HepG2 (cell line): ENCODE measurements around the gene HNRNPH2. TPM values are rescaled to one million over a fixed set of nuclear protein-coding genes. Genes with fewer than 3 reads are reported as not detected.

Source experiments
- ATAC-seq: fragments of 200-7000 bp; cut with Tn5 transposase; 3 replicates; pipeline ENCODE4 v1.9.1; 2020; ENCODE audit warnings: mild to moderate bottlenecking, moderate library complexity
- BruUV-seq: library from RNA; stranded (reverse); fragments of 400-500 nt; replicated peaks from 2 replicates; lab custom pipeline; 2021; lab: Mats Ljungman, UMichigan
- CTCF ChIA-PET: fragments of 300-600 bp; formaldehyde crosslinking; extraction: SDS; loops from one replicate; lab custom pipeline; 2021; ENCODE audit warnings: low total read pairs, inconsistent platforms, low intra/inter-chr PET ratio; lab: Yijun Ruan, JAX
- POLR2A ChIA-PET: fragments of 350-600 bp; sonication (Branson Sonifier 250); formaldehyde crosslinking; loops from one replicate; lab custom pipeline; 2020; ENCODE audit warnings: antibody characterized with exemption, inconsistent platforms; lab: Yijun Ruan, JAX
- DNase-seq: peaks from one replicate; pipeline ENCODE4 v3.0.0-alpha.2; 2015; ENCODE audit warnings: low spot score
- FAIRE-seq: peaks from 3 replicates; lab custom pipeline; 2011; peaks lifted over from hg19 to GRCh38; lab: Jason Lieb, UNC
- H2AFZ ChIP-seq: one replicate; pipeline ENCODE4 v1.6.1; 2011; ENCODE audit warnings: low read length, inconsistent platforms
- H3K27ac ChIP-seq: fragments of 300-600 bp; 3 replicates; pipeline ENCODE4 v1.8.0; 2011; ENCODE audit warnings: mixed run types, mild to moderate bottlenecking, mixed read lengths, low read length, inconsistent platforms; ENCODE audit not compliant: insufficient read depth; ENCODE audit errors: extremely low read length
- H3K27me3 ChIP-seq, 2 experiments: fragments of 200-600 bp in 1 of 2; 2 replicates in 1 of 2; 3 replicates in 1 of 2; pipeline versions ENCODE4 v1.6.0 to v1.8.0; 2011; ENCODE audit warnings: low read length in 2 of 2, mild to moderate bottlenecking in 2 of 2, moderate library complexity in 2 of 2, inconsistent platforms in 1 of 2; ENCODE audit not compliant: insufficient read depth in 2 of 2, control insufficient read depth in 1 of 2
- H3K36me3 ChIP-seq, 2 experiments: fragments of 200-600 bp in 1 of 2; replicated peaks in 1 of 2; 2 replicates in 1 of 2; 3 replicates in 1 of 2; pipeline versions ENCODE4 v1.5.1 to v1.8.0; 2011; ENCODE audit warnings: low read length in 2 of 2, inconsistent platforms in 1 of 2; ENCODE audit not compliant: insufficient read depth in 2 of 2, control insufficient read depth in 1 of 2
- H3K4me1 ChIP-seq: 2 replicates; pipeline ENCODE4 v1.5.1; 2012; ENCODE audit warnings: low read length, inconsistent platforms; ENCODE audit not compliant: insufficient read depth
- H3K4me2 ChIP-seq: 2 replicates; pipeline ENCODE4 v1.6.0; 2011; ENCODE audit warnings: low read depth, low read length, inconsistent platforms
- H3K4me3 ChIP-seq, 3 experiments: fragments of 200-600 bp in 1 of 3; sonication (generic), shearing (Covaris generic) in 1 of 3; replicated peaks in 1 of 3; 2 replicates each; pipeline ENCODE4 v1.5.1; 2011 to 2016; ENCODE audit warnings: low read length in 3 of 3, inconsistent platforms in 2 of 3, low read depth in 2 of 3, mild to moderate bottlenecking in 2 of 3, control low read depth in 1 of 3, mixed read lengths in 1 of 3; ENCODE audit not compliant: insufficient read depth in 1 of 3
- H3K79me2 ChIP-seq: one replicate; pipeline ENCODE4 v1.6.1; 2011; ENCODE audit warnings: low read length, inconsistent platforms; ENCODE audit not compliant: insufficient read depth
- H3K9ac ChIP-seq: 2 replicates; pipeline ENCODE4 v1.6.0; 2011; ENCODE audit warnings: mild to moderate bottlenecking, low read depth, low read length, inconsistent platforms; ENCODE audit not compliant: insufficient read depth
- H3K9me3 ChIP-seq: 2 replicates; pipeline ENCODE4 v1.5.1; 2012; ENCODE audit warnings: mild to moderate bottlenecking, low read length
- H4K20me1 ChIP-seq: 2 replicates; pipeline ENCODE4 v1.6.0; 2011; ENCODE audit warnings: inconsistent platforms, mild to moderate bottlenecking, low read length, moderate library complexity; ENCODE audit not compliant: insufficient read depth
- ARNTL ChIP-seq: sonication (generic); formaldehyde crosslinking; IDR thresholded peaks from 2 replicates; pipeline ENCODE4 v1.4.0; 2020; ENCODE audit warnings: mild to moderate bottlenecking, missing genetic modification reagents
- CHCHD3 ChIP-seq: sonication (generic); formaldehyde crosslinking; IDR thresholded peaks from 2 replicates; pipeline ENCODE4 v1.8.0; 2022; ENCODE audit warnings: mild to moderate bottlenecking, missing genetic modification reagents, moderate library complexity
- FOSL2 ChIP-seq: sonication (generic); formaldehyde crosslinking; IDR thresholded peaks from 2 replicates; pipeline ENCODE4 v1.4.0; 2020; ENCODE audit warnings: missing genetic modification reagents
- SIX4 ChIP-seq: sonication (generic); formaldehyde crosslinking; IDR thresholded peaks from 2 replicates; pipeline ENCODE4 v1.4.0; 2020; ENCODE audit warnings: missing genetic modification reagents
- ZBTB43 ChIP-seq: sonication (generic); formaldehyde crosslinking; conservative IDR thresholded peaks from 2 replicates; pipeline ENCODE4 v1.4.0; 2020; ENCODE audit warnings: missing genetic modification reagents
- ZNF17 ChIP-seq: sonication (generic); formaldehyde crosslinking; IDR thresholded peaks from 2 replicates; pipeline ENCODE4 v1.5.0; 2020; ENCODE audit warnings: mild to moderate bottlenecking, missing genetic modification reagents
- ZNF530 ChIP-seq: sonication (generic); formaldehyde crosslinking; IDR thresholded peaks from 2 replicates; pipeline ENCODE4 v1.5.0; 2020; ENCODE audit warnings: low read depth, mild to moderate bottlenecking, missing genetic modification reagents
- ZNF75D ChIP-seq: sonication (generic); formaldehyde crosslinking; IDR thresholded peaks from 2 replicates; pipeline ENCODE4 v1.8.1; 2023; ENCODE audit warnings: missing genetic modification reagents, mild to moderate bottlenecking, borderline replicate concordance
- ZNF772 ChIP-seq: sonication (generic); formaldehyde crosslinking; IDR thresholded peaks from 2 replicates; pipeline ENCODE4 v1.5.0; 2020; ENCODE audit warnings: mild to moderate bottlenecking, missing genetic modification reagents
- WGBS: methylation state at CpG from one replicate; pipeline ENCODE4 v1.1.6; 2017; ENCODE audit warnings: low lambda C conversion rate; 5-methylcytosine and 5-hydroxymethylcytosine counted together
- in situ Hi-C: cut with HindIII; loops from 2 replicates; pipeline ENCODE4 v1.10.0; 2017; ENCODE audit warnings: low pct_unique_long_range_greater_than_20kb; ENCODE audit not compliant: extremely low pct_ligation_motif_present
- intact Hi-C: fragments of 100-400 bp; cut with micrococcal nuclease; formaldehyde crosslinking; loops from one replicate; pipeline ENCODE4 v1.10.0; 2022; ENCODE audit not compliant: unreplicated experiment
- polyA plus RNA-seq, 8 experiments: library from polyadenylated mRNA; depleted of rRNA in 3 of 8; stranded (reverse) in 7 of 8; unstranded in 1 of 8; fragments of >200 nt; fragmentation: Illumina TruSeq in 4 of 8; extraction: Trizol in 4 of 8; gene quantifications; 2 replicates each; pipeline versions ENCODE4 v1.2.1 to v1.2.3, GENCODE V29; 2011 to 2016; ENCODE audit warnings: low read depth in 4 of 8, missing spikeins in 1 of 8, mixed read lengths in 1 of 8; ENCODE audit not compliant: insufficient read depth in 1 of 8
- total RNA-seq, 5 experiments: library from RNA; depleted of rRNA; stranded (reverse); fragments of >200 nt; fragmentation: Illumina TruSeq; extraction: Trizol; gene quantifications; 2 replicates each; pipeline ENCODE4 v1.2.3, GENCODE V29; 2016; ENCODE audit warnings: low read depth in 1 of 5
- TF ChIP-seq, protein P1 (sequence below): sonication (generic); formaldehyde crosslinking; IDR thresholded peaks from 2 replicates; pipeline ENCODE4 v1.4.0; 2020; ENCODE audit warnings: missing genetic modification reagents
- TF ChIP-seq, protein P2 (sequence below): sonication (generic); formaldehyde crosslinking; conservative IDR thresholded peaks from 2 replicates; pipeline ENCODE4 v1.5.0; 2020; ENCODE audit warnings: missing genetic modification reagents
- TF ChIP-seq, protein P3 (sequence below): sonication (generic); formaldehyde crosslinking; IDR thresholded peaks from 2 replicates; pipeline ENCODE4 v1.4.0; 2020; ENCODE audit warnings: mild to moderate bottlenecking, missing genetic modification reagents

HNRNPH2 gene
- total and polyA plus RNA-seq, 2 of the 13 experiments (the other 11 are each of a cell fraction or from before 2014, with no cell fraction given): 23.8 to 56.9 TPM

GRCh38 chrX:101369687-101370086 lies 38.3 kb upstream of the HNRNPH2 start:
- no peak for TF ChIP-seq SIX4 (CRISPR knock-in tag)
- no peak for TF ChIP-seq ZNF772 (CRISPR knock-in tag)
- no peak for TF ChIP-seq ZNF75D
- TF ChIP-seq, protein P1, sequence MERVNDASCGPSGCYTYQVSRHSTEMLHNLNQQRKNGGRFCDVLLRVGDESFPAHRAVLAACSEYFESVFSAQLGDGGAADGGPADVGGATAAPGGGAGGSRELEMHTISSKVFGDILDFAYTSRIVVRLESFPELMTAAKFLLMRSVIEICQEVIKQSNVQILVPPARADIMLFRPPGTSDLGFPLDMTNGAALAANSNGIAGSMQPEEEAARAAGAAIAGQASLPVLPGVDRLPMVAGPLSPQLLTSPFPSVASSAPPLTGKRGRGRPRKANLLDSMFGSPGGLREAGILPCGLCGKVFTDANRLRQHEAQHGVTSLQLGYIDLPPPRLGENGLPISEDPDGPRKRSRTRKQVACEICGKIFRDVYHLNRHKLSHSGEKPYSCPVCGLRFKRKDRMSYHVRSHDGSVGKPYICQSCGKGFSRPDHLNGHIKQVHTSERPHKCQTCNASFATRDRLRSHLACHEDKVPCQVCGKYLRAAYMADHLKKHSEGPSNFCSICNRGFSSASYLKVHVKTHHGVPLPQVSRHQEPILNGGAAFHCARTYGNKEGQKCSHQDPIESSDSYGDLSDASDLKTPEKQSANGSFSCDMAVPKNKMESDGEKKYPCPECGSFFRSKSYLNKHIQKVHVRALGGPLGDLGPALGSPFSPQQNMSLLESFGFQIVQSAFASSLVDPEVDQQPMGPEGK (CRISPR knock-in tag): no peak
- TF ChIP-seq, protein P2, sequence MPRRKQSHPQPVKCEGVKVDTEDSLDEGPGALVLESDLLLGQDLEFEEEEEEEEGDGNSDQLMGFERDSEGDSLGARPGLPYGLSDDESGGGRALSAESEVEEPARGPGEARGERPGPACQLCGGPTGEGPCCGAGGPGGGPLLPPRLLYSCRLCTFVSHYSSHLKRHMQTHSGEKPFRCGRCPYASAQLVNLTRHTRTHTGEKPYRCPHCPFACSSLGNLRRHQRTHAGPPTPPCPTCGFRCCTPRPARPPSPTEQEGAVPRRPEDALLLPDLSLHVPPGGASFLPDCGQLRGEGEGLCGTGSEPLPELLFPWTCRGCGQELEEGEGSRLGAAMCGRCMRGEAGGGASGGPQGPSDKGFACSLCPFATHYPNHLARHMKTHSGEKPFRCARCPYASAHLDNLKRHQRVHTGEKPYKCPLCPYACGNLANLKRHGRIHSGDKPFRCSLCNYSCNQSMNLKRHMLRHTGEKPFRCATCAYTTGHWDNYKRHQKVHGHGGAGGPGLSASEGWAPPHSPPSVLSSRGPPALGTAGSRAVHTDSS: no peak
- TF ChIP-seq ZBTB43 (CRISPR knock-in tag): no peak
- TF ChIP-seq ZNF530: no peak
- TF ChIP-seq CHCHD3: no peak
- TF ChIP-seq, protein P3, sequence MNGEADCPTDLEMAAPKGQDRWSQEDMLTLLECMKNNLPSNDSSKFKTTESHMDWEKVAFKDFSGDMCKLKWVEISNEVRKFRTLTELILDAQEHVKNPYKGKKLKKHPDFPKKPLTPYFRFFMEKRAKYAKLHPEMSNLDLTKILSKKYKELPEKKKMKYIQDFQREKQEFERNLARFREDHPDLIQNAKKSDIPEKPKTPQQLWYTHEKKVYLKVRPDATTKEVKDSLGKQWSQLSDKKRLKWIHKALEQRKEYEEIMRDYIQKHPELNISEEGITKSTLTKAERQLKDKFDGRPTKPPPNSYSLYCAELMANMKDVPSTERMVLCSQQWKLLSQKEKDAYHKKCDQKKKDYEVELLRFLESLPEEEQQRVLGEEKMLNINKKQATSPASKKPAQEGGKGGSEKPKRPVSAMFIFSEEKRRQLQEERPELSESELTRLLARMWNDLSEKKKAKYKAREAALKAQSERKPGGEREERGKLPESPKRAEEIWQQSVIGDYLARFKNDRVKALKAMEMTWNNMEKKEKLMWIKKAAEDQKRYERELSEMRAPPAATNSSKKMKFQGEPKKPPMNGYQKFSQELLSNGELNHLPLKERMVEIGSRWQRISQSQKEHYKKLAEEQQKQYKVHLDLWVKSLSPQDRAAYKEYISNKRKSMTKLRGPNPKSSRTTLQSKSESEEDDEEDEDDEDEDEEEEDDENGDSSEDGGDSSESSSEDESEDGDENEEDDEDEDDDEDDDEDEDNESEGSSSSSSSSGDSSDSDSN (CRISPR knock-in tag): no peak
- no peak for TF ChIP-seq ARNTL
- TF ChIP-seq ZNF17: no peak
- TF ChIP-seq FOSL2 (CRISPR knock-in tag): no peak
- POLR2A ChIA-PET: no interaction called here
- BruUV-seq: no TSS peak
- Histone ChIP-seq H3K36me3 (no peaks in the 10 kb centered on the region), H3K9me3 (no peaks in the 10 kb centered on the region), H3K27me3 (no peaks in the 10 kb centered on the region), H3K4me3 (no peak overlapping the region), H4K20me1 (no peaks in the 10 kb centered on the region), H2AFZ (no peak overlapping the region), H3K4me2 (no peak overlapping the region), H3K4me1 (no peaks in the 10 kb centered on the region), H3K79me2 (no peaks in the 10 kb centered on the region), H3K27ac (no peak overlapping the region), H3K9ac (no peak overlapping the region)
- in situ Hi-C loops (no loop called here), intact Hi-C loops (no loop called here)
- DNase-seq (no peak), ATAC-seq (no peak), FAIRE-seq (no peak)
- CTCF ChIA-PET: no interaction called here
- 11% methylated on average over 6 of the region's 6 CpGs for WGBS
